GM12874 (cell line): ENCODE measurements around the gene CCBE1.

Experiments used
- CTCF ChIP-seq: IDR thresholded peaks from 2 replicates; pipeline ENCODE4 v1.5.1; 2011; ENCODE audit warnings: low read depth, mild to moderate bottlenecking, control low read depth, low read length, moderate library complexity; ENCODE audit not compliant: insufficient read depth

The CCBE1 gene

GRCh38 chr18:59699750-59700534 lies 2.7 kb upstream of the CCBE1 start:
- no peak for TF ChIP-seq CTCF

DNA sequence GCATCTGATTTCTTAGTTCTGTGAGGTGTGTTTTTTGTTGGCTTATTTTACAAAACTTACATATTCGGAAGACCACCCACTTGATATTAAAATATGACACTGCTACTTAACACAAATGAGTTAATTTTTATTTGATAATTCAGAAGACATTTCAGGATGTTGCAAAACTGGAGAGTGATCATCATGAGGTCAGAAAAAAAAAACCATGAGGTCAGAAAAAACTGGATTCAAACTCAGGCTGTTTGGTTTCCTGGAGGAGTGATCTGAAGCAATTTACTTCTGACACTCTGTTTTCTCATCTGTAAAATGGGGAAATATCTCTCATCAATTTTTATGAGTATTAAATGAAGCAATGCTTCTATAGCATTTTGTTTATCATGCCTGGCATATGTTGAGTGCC lies 1.8 kb upstream of the CCBE1 start:
- no peak for TF ChIP-seq CTCF

GRCh38 chr18:59696311-59697235 lies 650 bp downstream of the CCBE1 start:
- no peak for TF ChIP-seq CTCF

DNA sequence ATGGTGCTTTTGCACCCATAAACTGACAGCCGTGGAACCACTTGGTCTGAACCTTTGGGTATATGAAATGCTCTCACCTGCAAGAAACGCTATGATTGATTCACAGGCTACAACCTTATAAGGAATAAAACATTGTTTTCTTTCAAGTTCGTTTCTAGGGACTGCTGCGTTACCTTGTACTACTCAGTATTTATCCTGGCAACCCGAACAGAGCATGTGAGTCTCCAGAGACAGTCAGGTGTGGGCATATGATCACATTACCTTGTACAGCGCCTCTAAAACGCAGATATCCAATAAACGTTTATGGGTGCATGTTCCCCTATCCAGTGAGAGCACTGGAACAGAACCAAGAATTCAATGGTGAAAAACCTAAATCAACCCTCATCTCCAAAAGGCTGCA lies 1.7 kb downstream of the CCBE1 start:
- TF ChIP-seq CTCF = no peak

GRCh38 chr18:59694824-59695223 lies 2.4 kb downstream of the CCBE1 start:
- TF ChIP-seq CTCF = no peak

DNA sequence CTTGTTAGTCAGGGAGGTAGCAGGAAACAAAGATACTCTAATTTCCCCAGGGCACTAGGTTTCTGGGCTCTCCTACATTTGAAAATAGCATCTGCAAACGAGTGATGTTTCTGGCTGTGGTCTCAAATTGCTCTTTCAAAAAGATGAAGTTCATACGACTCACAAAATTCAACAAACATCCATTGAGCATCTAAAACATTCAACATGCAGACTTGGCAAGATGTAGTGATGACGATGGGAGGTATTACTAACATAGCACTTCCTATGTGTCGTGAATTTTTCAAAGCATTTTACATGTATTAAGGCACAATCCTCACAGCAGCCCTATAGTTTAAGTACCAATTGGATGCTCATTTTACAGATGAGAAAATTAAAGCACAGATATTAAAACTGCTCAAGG lies 5.2 kb downstream of the CCBE1 start:
- no peak for TF ChIP-seq CTCF

DNA sequence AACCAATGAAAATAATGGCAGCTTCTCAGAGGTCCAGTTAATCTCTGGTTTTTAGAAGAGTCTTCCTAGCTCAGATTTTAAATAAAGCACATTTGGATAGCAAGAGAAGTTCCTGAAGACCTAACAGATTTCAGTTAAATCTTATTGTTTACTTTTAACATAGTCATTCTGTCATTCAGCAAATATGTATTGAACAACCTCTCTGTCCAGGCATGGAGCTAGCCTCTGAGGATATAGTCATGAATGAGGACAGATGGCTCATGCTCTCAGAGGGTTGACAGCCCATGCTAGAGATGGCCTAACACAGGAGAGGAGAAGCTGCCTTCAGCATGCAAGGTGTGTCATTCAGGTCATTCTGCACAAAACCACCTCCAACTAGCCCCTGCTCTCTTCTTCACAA lies 6.2 kb downstream of the CCBE1 start:
- TF ChIP-seq CTCF = no peak
